GM23248 (cell line): ENCODE data around the gene SPTB. TPM values are rescaled to one million over a fixed set of nuclear protein-coding genes. Genes with fewer than 3 reads are reported as not detected.

Experiments used
- DNase-seq: peaks from one replicate; pipeline ENCODE4 v3.0.0-alpha.2; 2015
- H2AFZ ChIP-seq: fragments of 200-600 bp; sonication (generic); 2 replicates; pipeline ENCODE4 v1.6.1; 2016; ENCODE audit warnings: antibody characterized with exemption
- H3F3A ChIP-seq: fragments of 200-600 bp; sonication (generic); 2 replicates; pipeline ENCODE4 v1.6.1; 2016; ENCODE audit warnings: mild to moderate bottlenecking, antibody characterized with exemption, mixed run types; ENCODE audit not compliant: insufficient read depth
- H3K27ac ChIP-seq: fragments of 200-600 bp; sonication (generic); 2 replicates; pipeline ENCODE4 v1.5.1; 2016; ENCODE audit warnings: mild to moderate bottlenecking
- H3K27me3 ChIP-seq: fragments of 200-600 bp; sonication (generic); replicated peaks from 2 replicates; pipeline ENCODE4 v1.6.1; 2016; ENCODE audit warnings: mild to moderate bottlenecking; ENCODE audit not compliant: insufficient read depth
- H3K36me3 ChIP-seq: fragments of 200-600 bp; sonication (generic); 2 replicates; pipeline ENCODE4 v1.6.1; 2016; ENCODE audit warnings: low read depth, mild to moderate bottlenecking
- H3K4me1 ChIP-seq: fragments of 200-600 bp; sonication (generic); 2 replicates; pipeline ENCODE4 v1.6.1; 2016; ENCODE audit warnings: mild to moderate bottlenecking; ENCODE audit not compliant: insufficient read depth
- H3K4me2 ChIP-seq: fragments of 200-600 bp; sonication (generic); one replicate; pipeline ENCODE4 v1.6.1; 2016; ENCODE audit warnings: mild to moderate bottlenecking; ENCODE audit not compliant: unreplicated experiment
- H3K4me3 ChIP-seq: fragments of 200-600 bp; sonication (generic); 2 replicates; pipeline ENCODE4 v1.5.1; 2016; ENCODE audit warnings: mild to moderate bottlenecking
- H3K79me2 ChIP-seq: fragments of 200-600 bp; sonication (generic); 2 replicates; pipeline ENCODE4 v1.6.1; 2016; ENCODE audit warnings: mild to moderate bottlenecking; ENCODE audit not compliant: insufficient read depth
- H3K9ac ChIP-seq: fragments of 200-600 bp; sonication (generic); 2 replicates; pipeline ENCODE4 v1.6.1; 2016; ENCODE audit warnings: mild to moderate bottlenecking
- H3K9me2 ChIP-seq: fragments of 200-600 bp; sonication (generic); 2 replicates; pipeline ENCODE4 v1.6.1; 2016; ENCODE audit warnings: mixed run types, mild to moderate bottlenecking, moderate library complexity; ENCODE audit not compliant: insufficient read depth
- H3K9me3 ChIP-seq: fragments of 200-600 bp; sonication (generic); one replicate; pipeline ENCODE4 v1.6.1; 2017; ENCODE audit warnings: low read depth
- H4K20me1 ChIP-seq: fragments of 200-600 bp; sonication (generic); 2 replicates; pipeline ENCODE4 v1.6.0; 2016; ENCODE audit not compliant: insufficient read depth
- EZH2 ChIP-seq: fragments of 200-600 bp; sonication (generic); IDR thresholded peaks from 2 replicates; pipeline ENCODE4 v1.6.1; 2018; ENCODE audit warnings: antibody characterized with exemption, mild to moderate bottlenecking; ENCODE audit not compliant: insufficient read depth, poor library complexity, severe bottlenecking
- EZH2phosphoT487 ChIP-seq: fragments of 200-600 bp; sonication (generic); IDR thresholded peaks from 2 replicates; pipeline ENCODE4 v1.6.1; 2018; ENCODE audit warnings: antibody characterized with exemption, moderate library complexity, mild to moderate bottlenecking, low read depth; ENCODE audit not compliant: insufficient read depth
- whole genome bisulfite sequencing, 2 experiments: methylation state at CpG; one replicate each; pipeline ENCODE4 v1.1.6; 2015 to 2017; ENCODE audit warnings: low lambda C conversion rate in 2 of 2, low coverage in 1 of 2; ENCODE audit errors: missing lambda C conversion rate in 2 of 2; 5-methylcytosine and 5-hydroxymethylcytosine counted together
- in situ Hi-C: fragments of 300-500 bp; cut with MboI; formaldehyde crosslinking; loops from 2 replicates; pipeline ENCODE4 v1.15.0; 2020
- polyA plus RNA-seq: library from polyadenylated mRNA; unstranded; fragments of >200 nt; fragmentation: Nextera tagmentation; extraction: Ambion mirVana; gene quantifications from 2 replicates; pipeline ENCODE4 v1.2.1, GENCODE V29; 2016
- total RNA-seq: library from RNA; depleted of rRNA; stranded (reverse); fragments of >200 nt; shearing (Covaris generic); gene quantifications from 2 replicates; pipeline ENCODE4 v1.2.3, GENCODE V29; 2014

The SPTB gene
- total and polyA plus RNA-seq, 2 experiments from 2014 or later, result 0.06 to 0.11 TPM

- Histone ChIP-seq H3F3A (no peaks in the 10 kb centered on the region; the same call in 1 of the 2 replicates), H3K79me2 (no peaks in the 10 kb centered on the region), H3K27ac (no peak overlapping the region), H3K4me3 (no peak overlapping the region), H2AFZ (no peak overlapping the region), H3K27me3 (no peaks in the 10 kb centered on the region), H3K9ac (no peak overlapping the region), H3K4me1 (peaks cover 27% of the 10 kb centered on the region), H3K9me2 (no peaks in the 10 kb centered on the region), H3K4me2 (no peak overlapping the region), H3K36me3 (no peaks in the 10 kb centered on the region), H4K20me1 (no peaks in the 10 kb centered on the region), H3K9me3 (no peaks in the 10 kb centered on the region)
- 92 to 95% methylated on average over 5 of the region's 5 CpGs for WGBS, 2 experiments
- in situ Hi-C loops, result no loop called here
- no peak for DNase-seq
- TF ChIP-seq EZH2 (no peak), EZH2phosphoT487 (no peak)
Observed at GRCh38 chr14:64722842-64723447, 156.8 kb downstream of the SPTB start.

GRCh38 chr14:64721899-64722298 is 157.8 kb downstream of the SPTB start:
- H4K20me1 ChIP-seq, result no peaks in the 10 kb centered on the region
- WGBS, 2 experiments, result 54 to 60% methylated on average over 9 of the region's 9 CpGs
- no peak for DNase-seq
- H3K9ac ChIP-seq, result peak overlapping the region; percentile 54
- TF ChIP-seq EZH2, result no peak
- TF ChIP-seq EZH2phosphoT487, result no peak
- H3K9me2 ChIP-seq, result no peaks in the 10 kb centered on the region
- in situ Hi-C loops, result no loop called here
- peak overlapping the region; percentile 66 for H3K27ac ChIP-seq
- peaks cover 27% of the 10 kb centered on the region for H3K4me1 ChIP-seq
- H3K4me3 ChIP-seq, result no peak overlapping the region
- H3K4me2 ChIP-seq, result peak overlapping the region; percentile 31
- H3K27me3 ChIP-seq, result no peaks in the 10 kb centered on the region
- no peaks in the 10 kb centered on the region; the same call in 1 of the 2 replicates for H3F3A ChIP-seq
- H3K79me2 ChIP-seq, result no peaks in the 10 kb centered on the region
- H2AFZ ChIP-seq, result peak overlapping the region; percentile 64
- no peaks in the 10 kb centered on the region for H3K9me3 ChIP-seq
- H3K36me3 ChIP-seq, result no peaks in the 10 kb centered on the region

- Histone ChIP-seq H3K36me3 (no peaks in the 10 kb centered on the region), H3K9me3 (no peaks in the 10 kb centered on the region), H3K9ac (peak overlapping the region; percentile 54), H3K27ac (peak overlapping the region; percentile 66), H3K4me3 (no peak overlapping the region), H3K27me3 (no peaks in the 10 kb centered on the region), H3K4me2 (peak overlapping the region; percentile 49), H3K4me1 (peaks cover 25% of the 10 kb centered on the region), H2AFZ (peak overlapping the region; percentile 64), H4K20me1 (no peaks in the 10 kb centered on the region), H3F3A (no peaks in the 10 kb centered on the region; the same call in 1 of the 2 replicates), H3K79me2 (no peaks in the 10 kb centered on the region), H3K9me2 (no peaks in the 10 kb centered on the region)
- no peak for TF ChIP-seq EZH2phosphoT487
- TF ChIP-seq EZH2, result no peak
- 17 to 22% methylated on average over 5 of the region's 5 CpGs for WGBS, 2 experiments
- in situ Hi-C loops, result no loop called here
- peak; percentile 93 for DNase-seq
Observed at GRCh38 chr14:64721391-64721791, 158.3 kb downstream of the SPTB start.

GRCh38 chr14:64720131-64720576 is 159.6 kb downstream of the SPTB start:
- Histone ChIP-seq H4K20me1 (no peaks in the 10 kb centered on the region), H3K27me3 (no peaks in the 10 kb centered on the region), H3K27ac (peak overlapping the region; percentile 66), H3K9me3 (no peaks in the 10 kb centered on the region), H3F3A (no peaks in the 10 kb centered on the region; the same call in 1 of the 2 replicates), H3K36me3 (no peaks in the 10 kb centered on the region), H3K79me2 (no peaks in the 10 kb centered on the region; the same call in 1 of the 2 replicates), H3K4me2 (peak overlapping the region; percentile 49), H3K4me1 (peaks cover 23% of the 10 kb centered on the region), H2AFZ (no peak overlapping the region), H3K4me3 (no peak overlapping the region), H3K9me2 (no peaks in the 10 kb centered on the region), H3K9ac (0 out of 2 replicates have a peak overlapping the region, but pooled peaks have one; percentile 54)
- in situ Hi-C loops, result no loop called here
- TF ChIP-seq EZH2phosphoT487, result no peak
- TF ChIP-seq EZH2, result no peak
- 39 to 58% methylated on average over 7 of the region's 7 CpGs for WGBS, 2 experiments
- DNase-seq, result peak; percentile 87
